Mucosa of gallbladder (tissue), 1 donor: ENCODE measurements around the gene CDKL4. TPM values are rescaled to one million over a fixed set of nuclear protein-coding genes. Genes with fewer than 3 reads are reported as not detected.
"Not testable (repeated sequence)": the region's sequence is repeated elsewhere in the genome, so short reads cannot be mapped to it uniquely, and the experiment has no call there.

Experiments used
- DNase-seq: peaks from one replicate; pipeline ENCODE4 v3.0.0-alpha.2; 2020; ENCODE audit warnings: low spot score
- total RNA-seq: library from RNA; stranded (reverse); gene quantifications from one replicate; pipeline ENCODE4 v1.2.1, GENCODE V29; 2021
- donor health status: DM: no; HTN: no; CAD: no.

The CDKL4 gene
- 1.1 TPM for total RNA-seq

DNA sequence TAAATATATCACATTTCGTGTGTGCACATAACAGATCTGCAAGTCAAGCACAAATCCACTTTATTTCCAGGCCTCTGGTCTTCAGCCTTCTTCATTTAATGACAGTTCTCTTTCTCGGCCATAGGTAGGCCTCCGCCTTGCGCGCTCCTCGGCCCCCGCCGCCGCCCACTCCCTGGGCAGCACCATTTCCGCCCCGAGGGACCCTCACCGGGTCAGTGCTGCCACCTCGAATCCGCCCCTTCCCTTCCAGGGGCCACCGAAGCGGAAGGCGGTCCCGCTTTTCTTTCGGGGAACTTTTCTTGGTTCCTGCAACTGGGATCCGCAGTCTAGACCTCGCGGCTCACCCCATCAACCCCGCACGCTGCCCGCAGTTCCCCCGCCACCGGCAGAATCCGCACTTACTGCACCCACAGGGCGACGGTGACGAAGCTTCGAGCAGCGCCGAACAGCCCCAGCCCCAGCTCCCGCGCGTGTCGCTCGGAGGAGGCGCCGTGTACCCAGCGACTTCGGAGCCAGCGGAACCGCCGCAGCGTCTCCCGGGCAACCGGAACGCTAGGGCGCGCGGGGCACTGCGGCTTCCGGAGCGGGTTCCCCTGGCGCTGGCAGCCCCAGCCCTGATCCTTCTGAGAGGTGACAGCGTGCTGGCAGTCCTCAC, at the start of gene CDKL4:
Gene CDKL4 (minus strand): TSS at position 502 of the 655 bp plus-strand sequence.
- no peak for DNase-seq

DNA sequence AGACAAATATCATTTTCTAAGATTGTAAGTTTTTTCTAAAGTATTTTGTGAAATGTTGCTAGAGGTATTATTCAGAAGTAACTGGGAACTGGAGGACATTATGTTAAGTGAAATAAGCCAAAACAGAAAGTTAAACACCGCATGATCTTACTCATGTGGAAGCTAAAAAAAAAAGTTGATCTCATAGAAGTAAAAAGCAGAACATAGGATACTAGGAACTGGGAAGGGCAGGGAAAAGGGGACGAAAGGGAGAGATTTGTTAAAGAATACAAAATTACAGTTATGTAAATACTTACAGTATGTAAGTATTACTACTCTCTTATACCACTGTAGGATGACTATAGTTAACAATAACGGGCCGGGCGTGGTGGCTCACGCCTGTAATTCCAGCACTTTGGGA, 46.7 kb upstream of the CDKL4 start:
- DNase-seq, result no peak

DNA sequence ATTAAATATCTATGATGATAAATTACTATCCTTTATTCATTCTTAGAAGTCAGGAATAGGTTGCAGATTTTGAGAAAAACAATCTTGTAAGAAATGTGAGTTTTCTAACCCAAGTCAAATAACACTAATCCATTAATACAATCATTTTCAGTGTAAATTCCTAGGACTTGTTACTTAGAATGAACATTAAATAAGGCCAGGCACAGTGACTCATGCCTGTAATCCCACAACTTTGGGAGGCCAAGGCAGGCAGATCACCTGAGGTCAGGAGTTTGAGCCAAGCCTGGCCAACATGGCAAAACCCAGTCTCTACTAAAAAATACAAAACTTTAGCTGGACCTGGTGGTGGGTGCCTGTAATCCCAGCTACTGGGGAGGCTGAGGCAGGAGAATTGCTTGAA, 45.8 kb upstream of the CDKL4 start:
- DNase-seq, result no peak

DNA sequence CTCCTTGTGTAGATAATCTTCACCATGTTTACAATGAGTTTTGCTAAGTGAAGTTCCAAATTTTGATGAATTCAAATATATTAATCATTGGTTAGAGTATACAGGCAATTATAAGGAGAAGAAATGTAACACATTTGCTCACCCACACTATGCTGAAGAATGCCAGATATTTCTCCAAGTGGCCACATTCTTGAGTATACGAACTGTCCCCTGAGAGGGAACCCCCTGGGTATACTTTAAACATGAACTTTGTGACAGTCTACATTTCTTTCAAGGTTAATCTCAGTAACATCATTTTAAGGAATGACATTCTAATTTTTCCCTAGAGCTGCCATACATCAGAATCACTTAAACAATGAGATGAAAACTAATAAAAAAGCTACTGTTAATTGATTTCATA, 39.8 kb upstream of the CDKL4 start:
- DNase-seq, result no peak

DNA sequence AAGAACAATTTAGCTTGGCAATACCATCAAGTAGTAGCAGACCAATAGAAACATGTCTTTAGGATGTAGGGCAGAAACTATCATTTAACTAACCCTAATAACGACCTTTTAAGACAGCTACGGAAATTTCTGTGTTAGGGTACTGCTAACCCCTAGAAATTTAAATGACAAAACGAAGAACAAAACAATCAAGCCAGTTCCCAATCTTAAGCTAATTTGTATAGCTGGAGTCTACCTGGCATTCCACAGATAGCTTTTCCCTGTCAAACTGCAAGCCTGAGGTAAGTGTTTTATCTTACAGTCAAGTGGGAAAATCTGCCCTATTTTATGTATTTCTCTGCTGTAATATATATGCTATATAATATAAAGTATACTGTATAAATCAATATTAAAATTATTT, 37.6 kb upstream of the CDKL4 start:
- DNase-seq, result no peak

GRCh38 chr2:39275016-39275415, 31.2 kb upstream of the CDKL4 start:
- no peak for DNase-seq

GRCh38 chr2:39269941-39270340, 26.2 kb upstream of the CDKL4 start:
- DNase-seq, result no peak

- no peak for DNase-seq
Observed at GRCh38 chr2:39266916-39267434, 23.2 kb upstream of the CDKL4 start.

- no peak for DNase-seq
Observed at GRCh38 chr2:39266139-39266805, 22.5 kb upstream of the CDKL4 start.

DNA sequence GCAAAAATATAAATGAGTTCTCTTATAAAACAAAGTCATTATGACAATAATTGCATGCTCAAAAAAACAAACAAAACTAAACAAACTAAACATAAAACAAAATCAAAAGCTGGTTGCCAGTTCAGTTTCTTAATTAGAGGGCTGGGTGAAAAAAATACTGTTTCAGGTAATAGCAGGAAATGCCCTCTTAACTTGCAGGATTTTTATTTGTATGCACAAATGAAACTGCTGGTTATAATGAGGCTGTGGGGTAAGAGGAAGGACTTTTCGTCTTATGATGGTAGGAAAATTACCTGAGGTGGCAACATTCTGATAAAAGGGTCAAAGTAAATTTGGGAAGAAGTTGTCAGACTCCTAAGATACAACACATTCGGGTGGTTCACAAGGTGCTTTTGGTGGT, 21.5 kb upstream of the CDKL4 start:
- DNase-seq, result no peak

DNA sequence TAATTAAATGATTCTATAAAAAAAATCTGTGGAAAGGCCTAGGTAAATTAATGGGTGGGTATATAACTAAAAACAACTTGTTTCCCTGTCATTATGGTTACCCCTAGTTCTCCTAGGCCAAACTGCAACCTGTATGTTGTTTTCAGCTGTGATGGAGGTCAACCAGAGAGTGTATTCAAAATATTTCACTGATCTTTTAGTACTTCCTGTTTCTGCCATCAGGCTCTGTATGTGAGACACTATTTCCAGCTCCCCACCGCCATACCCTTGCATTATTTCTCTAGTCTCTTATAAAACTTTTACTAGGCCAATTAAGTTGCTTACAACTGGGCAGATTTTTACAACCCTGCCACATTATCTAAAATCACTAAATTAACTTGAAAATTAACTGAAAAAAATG, 21.0 kb upstream of the CDKL4 start:
- no peak for DNase-seq

DNA sequence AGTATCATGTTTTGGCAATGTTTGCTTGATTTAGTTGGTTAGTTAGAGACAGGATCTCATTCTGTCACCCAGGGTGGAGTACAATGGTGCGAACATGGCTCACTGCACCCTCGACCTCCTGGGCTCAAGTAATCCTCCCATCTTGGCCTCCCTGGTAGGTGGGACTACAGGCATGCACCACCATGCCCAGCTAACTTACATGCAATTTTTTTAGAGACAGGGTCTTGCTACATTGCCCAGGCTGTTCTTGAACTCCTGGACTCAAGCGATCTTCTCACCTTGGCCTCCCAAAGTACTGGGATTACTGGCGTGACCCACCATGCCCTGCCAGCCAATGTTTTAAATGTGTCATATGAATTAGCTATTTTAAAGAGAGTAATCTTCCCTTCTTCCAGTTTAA, 16.3 kb upstream of the CDKL4 start:
- DNase-seq, result no peak

DNA sequence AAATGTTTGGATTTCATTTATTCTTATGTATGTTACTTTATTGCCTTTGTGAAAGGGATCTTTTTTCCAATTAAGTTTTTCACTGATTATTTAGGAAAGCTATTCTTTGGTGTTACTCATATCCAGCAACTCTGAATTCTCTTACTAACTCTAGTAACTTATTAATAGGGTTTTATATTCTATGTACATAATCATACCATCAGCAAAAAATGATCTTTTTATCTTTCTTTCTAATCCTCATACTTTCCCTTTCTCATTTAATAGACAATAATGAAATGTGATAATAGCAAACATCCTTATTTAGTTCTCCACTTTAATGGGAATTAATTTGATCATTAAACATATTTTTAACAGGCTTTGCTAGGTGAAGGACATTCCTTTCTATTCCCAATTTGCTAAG, 12.3 kb upstream of the CDKL4 start:
- DNase-seq, result no peak

DNA sequence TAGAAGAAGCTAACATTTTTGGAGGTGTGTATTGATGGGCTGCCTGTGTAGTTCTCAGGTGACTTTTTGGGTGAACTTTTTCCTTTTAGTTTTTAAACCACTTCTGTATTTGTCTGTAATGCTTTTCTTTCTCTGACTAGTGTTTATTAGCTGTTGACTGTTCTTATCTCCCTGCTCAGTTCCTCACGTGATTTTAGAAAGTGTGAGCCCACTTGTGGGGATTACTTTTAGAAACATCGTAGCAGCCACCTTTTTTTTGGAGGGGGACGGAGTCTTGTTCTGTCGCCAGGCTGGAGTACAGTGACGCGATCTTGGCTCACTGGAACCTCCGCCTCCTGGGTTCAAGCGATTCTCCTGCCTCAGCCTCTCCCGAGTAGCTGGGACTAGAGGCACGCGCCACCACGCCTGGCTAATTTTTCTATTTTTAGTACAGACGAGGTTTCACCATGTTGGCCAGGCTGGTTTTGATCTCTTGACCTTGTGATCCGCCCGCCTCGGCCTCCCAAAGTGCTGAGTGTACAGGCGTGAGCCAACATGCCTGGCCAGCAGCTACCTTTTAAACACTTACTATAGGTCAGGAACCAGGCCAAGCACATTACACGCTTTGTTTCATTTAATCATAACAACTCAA, 9.2 kb upstream of the CDKL4 start:
- no peak for DNase-seq

GRCh38 chr2:39247512-39248043, 3.8 kb upstream of the CDKL4 start:
- no peak for DNase-seq

DNA sequence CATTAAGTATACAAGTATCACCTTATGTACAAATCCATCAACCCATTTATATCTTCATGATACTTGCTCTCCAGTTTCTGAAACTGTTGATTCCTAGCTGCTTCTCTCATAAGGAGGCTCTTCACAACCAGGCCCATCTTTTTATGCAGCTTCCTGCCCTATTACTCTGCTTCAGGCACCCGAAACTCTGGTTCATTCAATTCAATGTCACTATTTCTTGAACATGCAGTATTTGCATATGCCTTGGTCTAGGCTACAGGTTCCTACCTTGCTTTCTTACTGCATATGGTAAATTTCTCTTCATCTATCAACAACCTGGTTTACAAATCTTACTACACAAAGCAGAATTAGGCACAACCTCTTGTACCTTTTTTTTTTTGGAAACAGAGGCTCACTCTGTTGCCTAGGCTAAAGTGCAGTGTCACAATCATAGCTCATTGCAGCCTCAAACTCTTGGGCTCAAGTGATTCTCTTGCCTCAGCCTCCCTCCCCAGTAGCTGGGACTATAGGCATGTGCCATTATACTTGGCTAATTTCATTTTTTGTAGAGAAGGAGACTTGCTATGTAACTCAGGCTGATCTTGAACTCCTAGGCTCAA, 2.7 kb upstream of the CDKL4 start:
- no peak for DNase-seq

GRCh38 chr2:39244963-39245625, 1.3 kb upstream of the CDKL4 start:
- DNase-seq, result peak; percentile 30

- not testable (repeated sequence) for DNase-seq
Observed at GRCh38 chr2:39244241-39244862, 582 bp upstream of the CDKL4 start.

DNA sequence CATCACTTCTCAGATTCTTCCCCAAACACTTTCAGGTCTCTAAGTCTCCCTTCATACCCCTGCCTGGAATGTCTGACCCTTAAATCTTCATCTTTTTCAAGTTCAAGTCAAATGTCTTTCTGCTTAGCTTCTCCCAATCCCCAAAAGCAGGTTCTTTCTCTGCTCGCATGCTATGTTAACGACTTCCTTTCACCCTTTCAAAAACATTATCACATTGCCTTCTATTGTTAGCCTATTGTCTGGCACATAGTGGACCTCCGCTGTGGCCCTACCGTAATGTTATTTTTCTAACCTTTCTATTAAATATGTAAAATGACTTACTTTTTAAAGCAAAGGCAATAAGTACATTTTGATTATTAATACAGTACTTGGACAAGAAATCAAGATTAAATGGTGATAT, 2.2 kb downstream of the CDKL4 start:
- DNase-seq, result no peak

GRCh38 chr2:39240758-39241157, 3.0 kb downstream of the CDKL4 start:
- no peak for DNase-seq

GRCh38 chr2:39234754-39235153, 9.0 kb downstream of the CDKL4 start:
- DNase-seq, result no peak
